Astrocyte (in vitro differentiated cells and primary cell): ENCODE data around the gene LYST.

Source experiments
- EZH2 ChIP-seq: IDR thresholded peaks from 2 replicates; pipeline ENCODE4 v1.6.1; 2012; ENCODE audit warnings: mild to moderate bottlenecking, low read length, inconsistent platforms; ENCODE audit not compliant: insufficient read depth
- TF ChIP-seq, protein P1 (sequence below): IDR thresholded peaks from 2 replicates; pipeline ENCODE4 v1.5.1; 2011; ENCODE audit warnings: low read depth, mild to moderate bottlenecking, inconsistent platforms, low read length, moderate library complexity; ENCODE audit not compliant: insufficient read depth

DNA sequence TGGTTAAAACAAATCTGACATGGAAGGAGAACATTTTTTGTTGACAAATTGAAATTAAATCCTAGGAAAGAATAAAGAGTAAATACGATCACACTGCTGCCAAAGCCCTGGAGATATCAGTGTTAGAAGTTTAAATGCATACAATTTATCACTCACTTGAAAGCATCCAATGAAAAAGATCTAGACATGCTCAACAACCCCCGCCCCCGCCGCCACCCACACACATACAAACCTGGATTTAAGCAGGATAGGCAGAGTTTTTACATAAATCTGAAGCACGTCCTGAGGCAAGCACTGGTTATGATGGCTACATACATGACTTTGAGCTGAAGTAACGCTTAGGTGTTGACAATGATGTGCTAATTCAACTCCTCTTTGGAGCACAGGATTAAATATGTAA, 58.5 kb downstream of the LYST start:
- TF ChIP-seq, protein P1, sequence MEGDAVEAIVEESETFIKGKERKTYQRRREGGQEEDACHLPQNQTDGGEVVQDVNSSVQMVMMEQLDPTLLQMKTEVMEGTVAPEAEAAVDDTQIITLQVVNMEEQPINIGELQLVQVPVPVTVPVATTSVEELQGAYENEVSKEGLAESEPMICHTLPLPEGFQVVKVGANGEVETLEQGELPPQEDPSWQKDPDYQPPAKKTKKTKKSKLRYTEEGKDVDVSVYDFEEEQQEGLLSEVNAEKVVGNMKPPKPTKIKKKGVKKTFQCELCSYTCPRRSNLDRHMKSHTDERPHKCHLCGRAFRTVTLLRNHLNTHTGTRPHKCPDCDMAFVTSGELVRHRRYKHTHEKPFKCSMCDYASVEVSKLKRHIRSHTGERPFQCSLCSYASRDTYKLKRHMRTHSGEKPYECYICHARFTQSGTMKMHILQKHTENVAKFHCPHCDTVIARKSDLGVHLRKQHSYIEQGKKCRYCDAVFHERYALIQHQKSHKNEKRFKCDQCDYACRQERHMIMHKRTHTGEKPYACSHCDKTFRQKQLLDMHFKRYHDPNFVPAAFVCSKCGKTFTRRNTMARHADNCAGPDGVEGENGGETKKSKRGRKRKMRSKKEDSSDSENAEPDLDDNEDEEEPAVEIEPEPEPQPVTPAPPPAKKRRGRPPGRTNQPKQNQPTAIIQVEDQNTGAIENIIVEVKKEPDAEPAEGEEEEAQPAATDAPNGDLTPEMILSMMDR: no peak
- no peak for TF ChIP-seq EZH2
